GM12878 (cell line): ENCODE measurements around the gene OR6Y1. TPM values are rescaled to one million over a fixed set of nuclear protein-coding genes. Genes with fewer than 3 reads are reported as not detected.

ENCODE experiments used
- ATAC-seq: fragments of 200-7000 bp; cut with Tn5 transposase; 3 replicates; pipeline ENCODE4 v1.9.1; 2020; ENCODE audit warnings: mild to moderate bottlenecking, moderate library complexity
- BruUV-seq: library from RNA; stranded (reverse); fragments of 400-500 nt; replicated peaks from 2 replicates; lab custom pipeline; 2021; lab: Mats Ljungman, UMichigan
- CTCF ChIA-PET: fragments of 300-600 bp; sonication (Branson Sonifier 250); formaldehyde crosslinking; extraction: SDS; loops from one replicate; lab custom pipeline; 2021; ENCODE audit warnings: inconsistent platforms; lab: Yijun Ruan, JAX
- POLR2A ChIA-PET: fragments of 350-600 bp; formaldehyde crosslinking; extraction: SDS; loops from one replicate; lab custom pipeline; 2021; ENCODE audit warnings: inconsistent platforms; lab: Charles Lee
- RAD21 ChIA-PET: fragments of 300-600 bp; sonication (Branson Sonifier 250); formaldehyde crosslinking; loops from one replicate; lab custom pipeline; 2023; ENCODE audit warnings: antibody characterized with exemption; ENCODE audit not compliant: unreplicated experiment; lab: Charles Lee
- SMC1A ChIA-PET: fragments of 300-600 bp; sonication (Branson Sonifier 250); formaldehyde crosslinking; loops from one replicate; lab custom pipeline; 2023; ENCODE audit not compliant: unreplicated experiment, uncharacterized antibody; lab: Charles Lee
- DNase-seq: peaks from one replicate; pipeline ENCODE4 v3.0.0-alpha.2; 2011; ENCODE audit warnings: low read depth, low spot score
- FAIRE-seq: peaks from 3 replicates; lab custom pipeline; 2011; peaks lifted over from hg19 to GRCh38; lab: Jason Lieb, UNC
- H2AFZ ChIP-seq: 2 replicates; pipeline ENCODE4 v1.6.0; 2011; ENCODE audit warnings: low read depth, low read length, control low read depth; ENCODE audit not compliant: control insufficient read depth
- H3K27ac ChIP-seq: 2 replicates; pipeline ENCODE4 v1.5.1; 2011; ENCODE audit warnings: control low read depth; ENCODE audit not compliant: control insufficient read depth, insufficient read depth
- H3K27me3 ChIP-seq, 2 experiments: replicated peaks in 1 of 2; 2 replicates each; pipeline versions ENCODE4 v1.6.0 to v1.6.1; 2011; ENCODE audit warnings: low read length in 1 of 2; ENCODE audit not compliant: control insufficient read depth in 2 of 2, insufficient read depth in 2 of 2
- H3K36me3 ChIP-seq, 2 experiments: 2 replicates each; pipeline ENCODE4 v1.5.1; 2011; ENCODE audit warnings: low read length in 1 of 2; ENCODE audit not compliant: control insufficient read depth in 2 of 2, insufficient read depth in 2 of 2
- H3K4me1 ChIP-seq: 2 replicates; pipeline ENCODE4 v1.6.1; 2011; ENCODE audit warnings: mild to moderate bottlenecking, low read length, moderate library complexity, mixed read lengths; ENCODE audit not compliant: control insufficient read depth, insufficient read depth
- H3K4me2 ChIP-seq: 2 replicates; pipeline ENCODE4 v1.6.0; 2011; ENCODE audit warnings: control low read depth; ENCODE audit not compliant: control insufficient read depth, insufficient read depth
- H3K4me3 ChIP-seq: fragments of 200-600 bp; sonication (generic); 2 replicates; pipeline ENCODE4 v1.5.1; 2016
- H3K79me2 ChIP-seq: 2 replicates; pipeline ENCODE4 v1.6.0; 2011; ENCODE audit warnings: low read length; ENCODE audit not compliant: control insufficient read depth, insufficient read depth
- H3K9ac ChIP-seq: 2 replicates; pipeline ENCODE4 v1.8.0; 2011; ENCODE audit warnings: low read length, control low read depth, mixed read lengths; ENCODE audit not compliant: control insufficient read depth, insufficient read depth
- H3K9me3 ChIP-seq: replicated peaks from 3 replicates; pipeline ENCODE4 v1.5.1; 2011; ENCODE audit warnings: mild to moderate bottlenecking, low read length; ENCODE audit not compliant: control insufficient read depth, insufficient read depth
- H4K20me1 ChIP-seq: 2 replicates; pipeline ENCODE4 v1.6.0; 2011; ENCODE audit not compliant: control insufficient read depth, insufficient read depth
- ASH2L ChIP-seq: fragments of 300-600, 200-600 bp; sonication (generic); IDR thresholded peaks from 2 replicates; pipeline ENCODE4 v1.6.1; 2017; ENCODE audit warnings: low read depth, mild to moderate bottlenecking, borderline replicate concordance
- BACH1 ChIP-seq: fragments of 450-650 bp; IDR thresholded peaks from 2 replicates; pipeline ENCODE4 v1.6.1; 2017; ENCODE audit warnings: mild to moderate bottlenecking, borderline replicate concordance
- CEBPB ChIP-seq, 2 experiments: fragments of 150-350 bp in 1 of 2; IDR thresholded peaks; 2 replicates each; pipeline ENCODE4 v1.6.1; 2012 to 2014; ENCODE audit warnings: low read depth in 2 of 2, low read length in 2 of 2, borderline replicate concordance in 1 of 2, inconsistent platforms in 1 of 2
- CREB1 ChIP-seq: IDR thresholded peaks from 2 replicates; pipeline ENCODE4 v1.6.1; 2012; ENCODE audit warnings: low read depth, mild to moderate bottlenecking, inconsistent platforms
- GATAD2B ChIP-seq: fragments of 450-650 bp; conservative IDR thresholded peaks from 2 replicates; pipeline ENCODE4 v1.6.1; 2017; ENCODE audit warnings: low read depth, mild to moderate bottlenecking, moderate library complexity
- HDGF ChIP-seq: fragments of 450-650 bp; IDR thresholded peaks from 2 replicates; pipeline ENCODE4 v1.6.1; 2016; ENCODE audit warnings: antibody characterized with exemption
- MEF2A ChIP-seq: IDR thresholded peaks from 2 replicates; pipeline ENCODE4 v1.6.1; 2011; ENCODE audit warnings: low read depth, mild to moderate bottlenecking, low read length, moderate library complexity; ENCODE audit not compliant: insufficient read depth
- MYB ChIP-seq: fragments of 150-350 bp; IDR thresholded peaks from 2 replicates; pipeline ENCODE4 v1.6.1; 2014; ENCODE audit warnings: mild to moderate bottlenecking, low read depth, low read length, borderline replicate concordance
- RBBP5 ChIP-seq: fragments of 200-600 bp; sonication (generic); conservative IDR thresholded peaks from 2 replicates; pipeline ENCODE4 v1.6.1; 2016
- RFX5 ChIP-seq: IDR thresholded peaks from 2 replicates; pipeline ENCODE4 v1.6.1; 2011; ENCODE audit warnings: low read depth, low read length, improper control_type of control experiment
- TCF7 ChIP-seq: IDR thresholded peaks from 2 replicates; pipeline ENCODE4 v1.6.1; 2014; ENCODE audit warnings: antibody characterized with exemption, borderline replicate concordance
- USF1 ChIP-seq: IDR thresholded peaks from 2 replicates; pipeline ENCODE4 v1.6.1; 2011; ENCODE audit warnings: borderline replicate concordance, low read depth, mild to moderate bottlenecking, moderate library complexity, mixed read lengths, low read length; ENCODE audit not compliant: insufficient read depth; ENCODE audit errors: extremely low read length
- ZSCAN29 ChIP-seq: fragments of 450-650 bp; IDR thresholded peaks from 2 replicates; pipeline ENCODE4 v1.6.1; 2017; ENCODE audit warnings: mild to moderate bottlenecking, moderate library complexity
- in situ Hi-C: fragments of 300-500 bp; cut with MboI; formaldehyde crosslinking; loops from 9 replicates; pipeline ENCODE4 v1.14.3; 2018; ENCODE audit warnings: mixed read lengths
- intact Hi-C: fragments of 100-400 bp; cut with micrococcal nuclease; formaldehyde crosslinking; loops from one replicate; pipeline ENCODE4 v1.14.2; 2022; ENCODE audit not compliant: unreplicated experiment
- polyA plus RNA-seq, 11 experiments: library from polyadenylated mRNA; depleted of rRNA in 4 of 11; unstranded in 6 of 11; stranded (reverse) in 5 of 11; fragments of >200 nt; fragmentation: Nextera tagmentation in 4 of 11; fragmentation: Illumina TruSeq in 1 of 11; extraction: Ambion mirVana in 4 of 11; extraction: Trizol in 1 of 11; gene quantifications; 1 replicate in 1 of 11; 2 replicates in 10 of 11; pipeline versions ENCODE4 v1.2.1 to v1.2.3, GENCODE V29; 2011 to 2016; ENCODE audit warnings: inconsistent platforms in 2 of 11, missing spikeins in 2 of 11, low read depth in 1 of 11
- total RNA-seq, 4 experiments: library from RNA; depleted of rRNA in 3 of 4; stranded (reverse); fragments of >200 nt in 3 of 4; fragmentation: Illumina TruSeq in 1 of 4; extraction: Trizol in 1 of 4; gene quantifications; 2 replicates each; pipeline versions ENCODE4 v1.2.1 to v1.2.3, GENCODE V29; 2013 to 2021

Gene OR6Y1
- total and polyA plus RNA-seq, 10 of the 15 experiments (the other 5 are each of a cell fraction or from before 2014, with no cell fraction given), result not detected

- no peak for TF ChIP-seq ASH2L
- TF ChIP-seq ZSCAN29, result no peak
Observed at GRCh38 chr1:158520021-158520420, 34.2 kb downstream of the OR6Y1 start (continued).

- in situ Hi-C loops, result no loop called here
- Histone ChIP-seq H3K4me2 (no peak overlapping the region), H2AFZ (no peak overlapping the region), H3K27me3 (no peaks in the 10 kb centered on the region), H3K9ac (no peak overlapping the region), H3K9me3 (no peaks in the 10 kb centered on the region), H4K20me1 (no peaks in the 10 kb centered on the region), H3K36me3 (no peaks in the 10 kb centered on the region), H3K79me2 (no peaks in the 10 kb centered on the region), H3K4me1 (no peaks in the 10 kb centered on the region), H3K4me3 (no peak overlapping the region), H3K27ac (no peak overlapping the region)
- POLR2A ChIA-PET, result no interaction called here
- ATAC-seq, result no peak
- no peak for DNase-seq
- CTCF ChIA-PET, result no interaction called here
- no peak for TF ChIP-seq RBBP5
- TF ChIP-seq CREB1, result no peak
- no peak for TF ChIP-seq CEBPB (IDR thresholded peaks at IDR 0.05; ENCODE audit: borderline replicate concordance in 1 of 2, low read depth in 2 of 2, low read length in 2 of 2)
- TF ChIP-seq HDGF, result no peak
- TF ChIP-seq MEF2A, result no peak
- TF ChIP-seq USF1, result no peak
- no peak for TF ChIP-seq BACH1
- TF ChIP-seq RFX5, result no peak
- TF ChIP-seq TCF7, result no peak
- TF ChIP-seq MYB, result no peak
- no peak for TF ChIP-seq GATAD2B
- BruUV-seq, result no TSS peak
- intact Hi-C loops, result no loop called here
- SMC1A ChIA-PET, result no interaction called here
- no peak for FAIRE-seq
- RAD21 ChIA-PET, result no interaction called here
Observed at GRCh38 chr1:158516966-158517365, 37.2 kb downstream of the OR6Y1 start.
